OCI-LY1 (cell line): ENCODE data around the gene SLC25A25.

Experiments used
- H2AFZ ChIP-seq: fragments of 200-600 bp; sonication (generic), shearing (Covaris generic); 2 replicates; pipeline ENCODE4 v1.6.0; 2014; ENCODE audit warnings: antibody characterized with exemption, mild to moderate bottlenecking, low read length
- H3F3A ChIP-seq: fragments of 200-600 bp; sonication (generic), shearing (Covaris generic); 2 replicates; pipeline ENCODE4 v1.6.0; 2014; ENCODE audit warnings: mild to moderate bottlenecking, antibody characterized with exemption, low read length, moderate library complexity; ENCODE audit not compliant: insufficient read depth
- H3K27ac ChIP-seq: fragments of 200-600 bp; sonication (generic); 2 replicates; pipeline ENCODE4 v1.5.1; 2014; ENCODE audit warnings: low read length, mixed run types, mild to moderate bottlenecking, low read depth; ENCODE audit not compliant: poor library complexity, severe bottlenecking
- H3K27me3 ChIP-seq: fragments of 200-600 bp; sonication (generic); 2 replicates; pipeline ENCODE4 v1.6.0; 2014; ENCODE audit warnings: antibody characterized with exemption, mild to moderate bottlenecking, low read length, moderate library complexity; ENCODE audit not compliant: insufficient read depth
- H3K36me3 ChIP-seq: fragments of 200-600 bp; sonication (generic); 2 replicates; pipeline ENCODE4 v1.6.1; 2014; ENCODE audit warnings: mild to moderate bottlenecking, antibody characterized with exemption, low read length, moderate library complexity, mixed read lengths; ENCODE audit not compliant: insufficient read depth
- H3K4me1 ChIP-seq: fragments of 200-600 bp; sonication (generic); 2 replicates; pipeline ENCODE4 v1.5.1; 2014; ENCODE audit warnings: mild to moderate bottlenecking, low read length, moderate library complexity; ENCODE audit not compliant: insufficient read depth, severe bottlenecking
- H3K4me2 ChIP-seq: fragments of 200-600 bp; sonication (generic), shearing (Covaris generic); 2 replicates; pipeline ENCODE4 v1.6.1; 2014; ENCODE audit warnings: low read length
- H3K4me3 ChIP-seq: fragments of 200-600 bp; sonication (generic); 2 replicates; pipeline ENCODE4 v1.5.1; 2014; ENCODE audit warnings: low read length, low read depth, mild to moderate bottlenecking, mixed read lengths; ENCODE audit not compliant: poor library complexity, severe bottlenecking
- H3K79me2 ChIP-seq: fragments of 200-600 bp; shearing (Covaris generic); 2 replicates; pipeline ENCODE4 v1.6.1; 2016; ENCODE audit warnings: mixed run types, low read length, mixed read lengths; ENCODE audit not compliant: insufficient read depth
- H3K9ac ChIP-seq: fragments of 200-600 bp; sonication (generic), shearing (Covaris generic); 2 replicates; pipeline ENCODE4 v1.6.1; 2014; ENCODE audit warnings: mild to moderate bottlenecking, low read length, mixed read lengths
- H3K9me2 ChIP-seq: fragments of 200-600 bp; sonication (generic), shearing (Covaris generic); 2 replicates; pipeline ENCODE4 v1.6.1; 2014; ENCODE audit warnings: low read depth, mild to moderate bottlenecking, low read length, mixed read lengths
- H3K9me3 ChIP-seq: fragments of 200-600 bp; shearing (Covaris generic); 2 replicates; pipeline ENCODE4 v1.6.1; 2014; ENCODE audit warnings: low read length, mixed read lengths
- H4K20me1 ChIP-seq: fragments of 200-600 bp; sonication (generic), shearing (Covaris generic); 2 replicates; pipeline ENCODE4 v1.6.0; 2016; ENCODE audit warnings: mild to moderate bottlenecking, low read length; ENCODE audit not compliant: insufficient read depth
- EZH2 ChIP-seq: fragments of 200-600 bp; sonication (generic), shearing (Covaris generic); IDR thresholded peaks from 2 replicates; pipeline ENCODE4 v1.8.0; 2017; ENCODE audit warnings: borderline replicate concordance, mixed run types, mild to moderate bottlenecking, antibody characterized with exemption, low read length, moderate library complexity, mixed read lengths
- TF ChIP-seq, protein P1 (sequence below): fragments of 200-600 bp; sonication (generic), shearing (Covaris generic); IDR thresholded peaks from 2 replicates; pipeline ENCODE4 v1.5.1; 2017; ENCODE audit warnings: mild to moderate bottlenecking, antibody characterized with exemption, low read length, moderate library complexity, mixed read lengths

The SLC25A25 gene

DNA sequence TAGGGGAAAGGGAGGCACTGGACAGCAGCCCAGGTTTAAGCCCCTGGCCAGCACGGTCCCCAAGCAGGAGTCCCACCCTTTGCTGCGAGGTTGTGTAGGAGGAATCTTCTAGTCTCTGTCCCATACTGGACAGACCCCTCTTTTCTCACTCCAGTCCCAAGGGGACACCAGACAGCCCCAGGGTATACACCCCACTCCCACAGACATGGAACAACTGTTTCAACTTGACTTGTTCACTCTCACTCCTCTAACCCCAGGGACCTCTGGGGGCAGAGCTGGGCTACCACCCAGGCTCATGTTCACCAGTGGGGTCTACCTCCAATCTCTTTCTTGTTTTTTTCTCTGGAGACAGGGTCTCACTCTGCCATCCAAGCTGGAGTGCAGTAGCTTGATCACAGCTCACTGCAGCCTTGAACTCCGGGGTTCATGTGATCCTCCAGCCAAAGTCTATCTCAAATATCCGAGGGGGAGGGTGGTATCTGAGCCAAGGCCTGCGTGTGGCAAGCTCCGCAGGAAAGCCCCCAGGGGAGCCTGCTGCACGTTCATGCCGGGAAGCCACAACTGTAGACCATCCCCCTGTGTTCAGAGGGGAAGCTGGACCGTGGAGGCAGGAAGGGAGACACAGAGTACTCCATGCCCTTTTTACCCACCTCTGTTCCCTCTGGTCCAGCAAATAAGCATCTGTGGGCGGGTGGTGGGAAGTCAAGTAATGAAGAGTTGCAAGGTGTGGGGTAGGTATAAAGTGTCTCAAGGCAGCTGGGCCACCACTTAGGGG lies 57.7 kb downstream of the SLC25A25 start:
- Histone ChIP-seq H3K9me3 (no peaks in the 10 kb centered on the region), H3K4me1 (peaks cover 26% of the 10 kb centered on the region), H3K36me3 (peaks cover 35% of the 10 kb centered on the region), H4K20me1 (no peaks in the 10 kb centered on the region), H3K27ac (peak overlapping the region; percentile 42), H2AFZ (no peak overlapping the region), H3K79me2 (peaks cover 10% of the 10 kb centered on the region), H3K9ac (peak overlapping the region; percentile 88; the same call in 1 of the 2 replicates), H3F3A (no peaks in the 10 kb centered on the region), H3K4me2 (peak overlapping the region; percentile 94), H3K27me3 (no peaks in the 10 kb centered on the region), H3K9me2 (no peaks in the 10 kb centered on the region), H3K4me3 (peak overlapping the region; percentile 92)
- TF ChIP-seq, protein P1, sequence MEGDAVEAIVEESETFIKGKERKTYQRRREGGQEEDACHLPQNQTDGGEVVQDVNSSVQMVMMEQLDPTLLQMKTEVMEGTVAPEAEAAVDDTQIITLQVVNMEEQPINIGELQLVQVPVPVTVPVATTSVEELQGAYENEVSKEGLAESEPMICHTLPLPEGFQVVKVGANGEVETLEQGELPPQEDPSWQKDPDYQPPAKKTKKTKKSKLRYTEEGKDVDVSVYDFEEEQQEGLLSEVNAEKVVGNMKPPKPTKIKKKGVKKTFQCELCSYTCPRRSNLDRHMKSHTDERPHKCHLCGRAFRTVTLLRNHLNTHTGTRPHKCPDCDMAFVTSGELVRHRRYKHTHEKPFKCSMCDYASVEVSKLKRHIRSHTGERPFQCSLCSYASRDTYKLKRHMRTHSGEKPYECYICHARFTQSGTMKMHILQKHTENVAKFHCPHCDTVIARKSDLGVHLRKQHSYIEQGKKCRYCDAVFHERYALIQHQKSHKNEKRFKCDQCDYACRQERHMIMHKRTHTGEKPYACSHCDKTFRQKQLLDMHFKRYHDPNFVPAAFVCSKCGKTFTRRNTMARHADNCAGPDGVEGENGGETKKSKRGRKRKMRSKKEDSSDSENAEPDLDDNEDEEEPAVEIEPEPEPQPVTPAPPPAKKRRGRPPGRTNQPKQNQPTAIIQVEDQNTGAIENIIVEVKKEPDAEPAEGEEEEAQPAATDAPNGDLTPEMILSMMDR, result no peak
- TF ChIP-seq EZH2, result no peak

DNA sequence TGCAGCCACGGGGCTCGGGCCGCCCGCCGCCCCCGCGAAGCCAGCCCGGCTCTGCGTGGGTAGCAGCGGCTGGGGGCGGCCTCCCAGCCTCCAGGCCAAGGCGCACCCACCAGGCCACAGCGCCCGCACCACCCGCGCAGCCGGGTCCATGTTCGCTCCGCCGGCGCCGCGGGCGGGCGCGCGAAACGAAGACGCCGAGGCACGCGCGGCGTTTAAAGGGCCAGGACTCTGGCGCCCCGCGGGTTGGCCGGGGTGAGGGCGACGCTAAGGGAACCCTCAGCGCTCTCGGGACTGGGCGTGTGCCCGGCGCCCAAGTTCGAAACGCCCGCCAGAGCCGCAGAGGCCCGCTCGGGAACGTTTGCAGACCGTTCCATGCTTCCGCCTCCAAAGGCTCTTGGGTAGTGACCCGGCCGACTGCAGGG lies 59.5 kb downstream of the SLC25A25 start, which contains the start of gene PTGES2:
Gene PTGES2, minus strand, starts transcription at position 162 of the 422 bp plus-strand sequence. Its CDS starts 12 bp downstream, at position 150.
- H3K27ac ChIP-seq, result peak within 1 kb of the TSS; percentile 88
- H3K9me3 ChIP-seq, result no peaks in the 10 kb centered on the region
- TF ChIP-seq EZH2, result no peak
- TF ChIP-seq, protein P1, result no peak
- H3K4me1 ChIP-seq, result peaks cover 26% of the 10 kb centered on the region
- H3K79me2 ChIP-seq, result peaks cover 10% of the 10 kb centered on the region
- no peaks in the 10 kb centered on the region for H3K27me3 ChIP-seq
- H3K36me3 ChIP-seq, result peaks cover 19% of the 10 kb centered on the region
- H3K4me3 ChIP-seq, result peak within 1 kb of the TSS; percentile 92
- no peaks in the 10 kb centered on the region for H3F3A ChIP-seq
- peak within 1 kb of the TSS; percentile 88 for H3K9ac ChIP-seq
- no peak within 1 kb of the TSS for H2AFZ ChIP-seq
- H3K4me2 ChIP-seq, result peak within 1 kb of the TSS; percentile 94
- no peaks in the 10 kb centered on the region for H4K20me1 ChIP-seq
- no peaks in the 10 kb centered on the region for H3K9me2 ChIP-seq

DNA sequence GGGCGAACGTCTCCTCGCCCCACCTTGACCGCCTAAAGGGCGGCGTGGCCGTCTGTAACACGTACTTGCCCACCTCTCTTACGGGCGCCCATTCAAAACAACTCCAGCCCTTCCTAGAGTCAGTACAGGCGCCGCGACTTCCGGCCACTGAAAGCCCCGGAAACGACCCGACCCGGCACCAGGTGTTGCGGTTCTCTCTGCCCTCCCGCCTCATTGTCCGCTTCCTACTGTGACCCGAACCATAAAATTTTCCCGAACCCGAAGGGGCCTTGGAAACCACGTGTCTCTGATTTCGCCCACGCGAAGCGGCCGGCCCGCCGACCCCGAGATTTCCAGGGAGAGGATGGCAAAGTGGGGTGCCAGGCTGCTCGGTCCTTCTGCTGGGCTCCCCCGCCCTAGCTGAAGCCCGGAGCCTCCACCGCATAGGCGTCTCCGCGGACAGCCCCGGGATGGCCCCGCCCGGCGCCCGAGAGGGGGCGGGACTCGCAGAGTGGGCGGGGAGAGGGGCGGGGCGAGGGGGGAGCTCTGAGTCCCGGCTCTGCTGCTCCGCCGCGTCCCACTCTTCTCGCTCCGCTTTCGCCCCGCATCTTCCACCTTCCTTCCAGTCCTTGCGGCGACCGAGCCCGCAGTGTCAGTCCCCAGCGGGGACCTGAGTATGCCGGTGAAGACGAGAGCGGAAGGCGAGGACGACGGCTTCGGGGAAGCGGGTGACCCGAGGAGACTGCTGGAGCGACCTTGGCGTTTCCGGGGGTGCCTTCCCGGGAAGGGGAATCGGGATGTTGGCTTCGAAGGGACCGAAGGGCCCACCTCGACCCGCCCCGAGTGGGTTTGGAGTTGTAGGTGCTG lies 60.2 kb downstream of the SLC25A25 start:
- Histone ChIP-seq H3K4me3 (peak overlapping the region; percentile 92), H3K9me2 (no peaks in the 10 kb centered on the region), H3K4me2 (peak overlapping the region; percentile 94), H3K9ac (peak overlapping the region; percentile 88), H3K9me3 (no peaks in the 10 kb centered on the region), H4K20me1 (no peaks in the 10 kb centered on the region), H3K36me3 (peaks cover 14% of the 10 kb centered on the region), H3K27ac (peak overlapping the region; percentile 88), H2AFZ (no peak overlapping the region), H3K4me1 (peaks cover 26% of the 10 kb centered on the region), H3K27me3 (no peaks in the 10 kb centered on the region), H3K79me2 (peaks cover 10% of the 10 kb centered on the region), H3F3A (no peaks in the 10 kb centered on the region)
- TF ChIP-seq EZH2, result no peak
- TF ChIP-seq, protein P1, result no peak
